Measurements from ENCODE around the gene SLC25A12.
A peak's percentile ranks its signal among the peaks of the same experiment; 100 is the strongest.
"Not testable (repeated sequence)": the region's sequence is repeated elsewhere in the genome, so short reads cannot be mapped to it uniquely, and the experiment has no call there.

SLC25A12 gene

DNA sequence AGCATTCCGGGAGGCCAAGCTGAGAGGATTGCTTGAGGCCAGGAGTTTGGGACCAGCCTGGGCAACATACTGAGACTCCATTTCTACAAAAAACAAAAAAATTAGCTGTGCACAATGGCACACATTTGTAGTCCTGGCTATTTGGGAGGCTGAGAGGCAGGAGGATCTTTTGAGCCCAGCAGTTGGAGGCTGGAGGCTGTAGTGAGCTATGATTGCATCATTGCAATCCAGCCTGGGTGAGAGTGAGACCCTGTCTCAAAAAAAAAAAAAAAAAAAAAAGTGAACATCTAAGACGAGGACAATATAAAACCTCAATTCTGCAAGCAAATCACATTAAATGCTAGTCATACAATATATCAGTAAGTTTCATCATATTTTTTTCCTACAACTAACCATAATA, 25.4 kb upstream of the SLC25A12 start:
- TF ChIP-seq Cebpa-rat (IDR thresholded peaks at IDR 0.05) = no peak
- Histone ChIP-seq H3K27ac (no peak overlapping the region), H3K9me3 (no peaks in the 10 kb centered on the region), H3K4me2 (no peak overlapping the region), H3K36me3 (no peaks in the 10 kb centered on the region), H3K27me3 (no peaks in the 10 kb centered on the region), H3K4me1 (peaks cover 23% of the 10 kb centered on the region), H4K20me1 (peaks cover 14% of the 10 kb centered on the region; the same call in 1 of the 2 replicates), H3K9ac (no peak overlapping the region), H3K4me3 (no peak overlapping the region)

DNA sequence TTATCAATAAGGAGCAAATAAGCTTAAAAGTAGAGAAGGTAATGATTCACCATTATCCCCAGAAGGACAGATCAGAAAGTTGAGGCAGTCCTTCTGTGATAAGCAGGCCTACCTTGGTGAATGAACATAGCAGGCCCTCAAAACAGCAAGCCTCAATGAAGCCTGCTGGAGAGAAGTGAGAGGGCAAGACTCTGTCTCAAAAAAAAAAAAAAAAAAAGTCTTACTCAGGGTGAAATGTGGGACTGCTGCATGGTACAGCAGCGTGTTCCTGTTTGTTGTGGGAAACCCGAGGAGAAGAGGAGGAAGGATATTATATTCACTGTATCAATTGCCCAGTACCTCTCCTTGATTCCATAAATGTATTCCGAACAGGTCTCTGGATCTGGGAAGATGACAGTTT, 19.5 kb upstream of the SLC25A12 start:
- Histone ChIP-seq H3K9ac (no peak overlapping the region), H3K4me2 (no peak overlapping the region), H3K9me3 (no peaks in the 10 kb centered on the region), H3K27ac (no peak overlapping the region), H3K36me3 (no peaks in the 10 kb centered on the region), H4K20me1 (no peaks in the 10 kb centered on the region), H3K4me3 (no peak overlapping the region), H3K27me3 (no peaks in the 10 kb centered on the region), H3K4me1 (no peaks in the 10 kb centered on the region)
- no peak for TF ChIP-seq Cebpa-rat (IDR thresholded peaks at IDR 0.05)

GRCh38 chr2:171910494-171910893, 16.4 kb upstream of the SLC25A12 start:
- Histone ChIP-seq H4K20me1 (no peaks in the 10 kb centered on the region), H3K4me2 (no peak overlapping the region), H3K4me1 (no peaks in the 10 kb centered on the region), H3K4me3 (no peak overlapping the region), H3K9me3 (no peaks in the 10 kb centered on the region), H3K27ac (no peak overlapping the region), H3K36me3 (no peaks in the 10 kb centered on the region), H3K9ac (no peak overlapping the region), H3K27me3 (no peaks in the 10 kb centered on the region)
- no peak for TF ChIP-seq Cebpa-rat (IDR thresholded peaks at IDR 0.05)

DNA sequence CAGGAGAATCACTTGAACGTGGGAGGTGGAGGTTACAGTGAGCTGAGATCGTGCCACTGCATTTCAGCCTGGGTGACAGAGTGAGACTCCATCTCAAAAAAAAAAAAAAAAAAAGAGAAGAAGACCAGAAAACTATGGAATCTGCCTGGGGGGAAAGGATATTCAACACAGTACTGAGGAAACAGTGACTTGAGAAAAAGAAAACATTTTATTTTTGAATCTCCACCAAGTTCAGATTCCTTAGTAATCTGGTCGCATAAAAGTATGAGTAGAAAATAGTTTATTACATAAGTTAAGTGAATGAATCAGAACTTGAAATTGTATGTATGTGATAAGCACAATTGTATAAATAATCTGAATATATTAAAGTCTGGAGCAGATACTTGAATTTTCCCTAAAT, 15.2 kb upstream of the SLC25A12 start:
- Histone ChIP-seq H3K9me3 (no peaks in the 10 kb centered on the region), H3K36me3 (no peaks in the 10 kb centered on the region), H3K9ac (no peak overlapping the region), H3K4me2 (no peak overlapping the region), H3K27me3 (no peaks in the 10 kb centered on the region), H3K27ac (no peak overlapping the region), H3K4me1 (no peaks in the 10 kb centered on the region), H4K20me1 (no peaks in the 10 kb centered on the region), H3K4me3 (no peak overlapping the region)
- no peak for TF ChIP-seq Cebpa-rat (IDR thresholded peaks at IDR 0.05)

DNA sequence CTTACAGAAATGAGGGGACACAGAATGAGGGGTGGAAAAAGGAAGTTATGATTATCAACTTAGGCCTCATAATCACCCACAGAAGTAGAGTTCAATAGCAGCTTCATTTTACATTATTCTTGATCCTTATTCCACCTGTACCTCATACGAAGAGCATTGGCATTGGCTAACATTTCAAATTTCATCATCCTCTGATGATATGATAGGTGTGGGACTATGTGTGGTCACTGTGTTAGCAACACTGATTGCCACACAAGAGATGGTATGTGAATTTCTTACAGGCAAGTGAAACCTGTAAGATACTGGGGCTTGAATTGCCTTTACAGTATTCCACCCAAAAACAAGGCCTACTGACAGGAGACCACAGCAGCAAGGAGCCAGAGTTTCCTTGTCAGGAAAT, 14.2 kb upstream of the SLC25A12 start:
- no peak overlapping the region for H3K4me3 ChIP-seq
- no peak for TF ChIP-seq Cebpa-rat (IDR thresholded peaks at IDR 0.05)
- H3K27ac ChIP-seq = no peak overlapping the region
- no peaks in the 10 kb centered on the region for H3K9me3 ChIP-seq
- H3K36me3 ChIP-seq = no peaks in the 10 kb centered on the region
- H3K27me3 ChIP-seq = no peaks in the 10 kb centered on the region
- no peaks in the 10 kb centered on the region for H4K20me1 ChIP-seq
- peaks cover 5% of the 10 kb centered on the region for H3K4me1 ChIP-seq
- H3K9ac ChIP-seq = no peak overlapping the region
- no peak overlapping the region for H3K4me2 ChIP-seq

DNA sequence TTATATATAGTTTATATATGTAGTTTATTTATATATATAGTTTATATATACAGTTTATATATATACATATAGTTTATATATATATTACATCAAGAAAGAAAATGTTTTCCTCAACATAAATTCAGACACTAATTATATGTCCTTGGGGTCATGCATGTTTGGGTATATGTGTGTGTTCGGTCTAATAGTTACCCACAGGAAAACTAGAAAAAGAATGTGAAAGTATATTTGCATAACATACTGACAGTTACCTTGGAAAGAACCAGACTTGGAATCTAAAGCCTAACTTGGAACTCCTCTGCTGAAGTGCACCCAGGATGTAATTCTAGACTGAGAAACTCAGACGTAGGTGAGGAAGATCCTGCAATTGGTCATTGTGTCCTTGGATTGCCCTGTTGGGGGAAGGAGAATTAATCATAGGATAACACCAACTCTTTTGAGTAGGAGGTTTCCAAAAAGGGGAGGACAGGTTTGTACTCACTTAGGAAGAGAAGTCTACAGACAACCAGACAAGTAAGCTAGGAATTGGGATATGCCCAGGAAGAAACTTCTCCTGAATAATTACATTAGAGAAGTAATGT, 8.9 kb upstream of the SLC25A12 start:
- no peaks in the 10 kb centered on the region for H3K36me3 ChIP-seq
- TF ChIP-seq Cebpa-rat (IDR thresholded peaks at IDR 0.05) = no peak
- no peak overlapping the region for H3K27ac ChIP-seq
- H4K20me1 ChIP-seq = no peaks in the 10 kb centered on the region
- peaks cover 16% of the 10 kb centered on the region for H3K4me1 ChIP-seq
- H3K27me3 ChIP-seq = no peaks in the 10 kb centered on the region
- no peak overlapping the region for H3K9ac ChIP-seq
- peak overlapping the region; percentile 75 for H3K4me2 ChIP-seq
- no peak overlapping the region for H3K4me3 ChIP-seq
- peaks cover 14% of the 10 kb centered on the region for H3K9me3 ChIP-seq

DNA sequence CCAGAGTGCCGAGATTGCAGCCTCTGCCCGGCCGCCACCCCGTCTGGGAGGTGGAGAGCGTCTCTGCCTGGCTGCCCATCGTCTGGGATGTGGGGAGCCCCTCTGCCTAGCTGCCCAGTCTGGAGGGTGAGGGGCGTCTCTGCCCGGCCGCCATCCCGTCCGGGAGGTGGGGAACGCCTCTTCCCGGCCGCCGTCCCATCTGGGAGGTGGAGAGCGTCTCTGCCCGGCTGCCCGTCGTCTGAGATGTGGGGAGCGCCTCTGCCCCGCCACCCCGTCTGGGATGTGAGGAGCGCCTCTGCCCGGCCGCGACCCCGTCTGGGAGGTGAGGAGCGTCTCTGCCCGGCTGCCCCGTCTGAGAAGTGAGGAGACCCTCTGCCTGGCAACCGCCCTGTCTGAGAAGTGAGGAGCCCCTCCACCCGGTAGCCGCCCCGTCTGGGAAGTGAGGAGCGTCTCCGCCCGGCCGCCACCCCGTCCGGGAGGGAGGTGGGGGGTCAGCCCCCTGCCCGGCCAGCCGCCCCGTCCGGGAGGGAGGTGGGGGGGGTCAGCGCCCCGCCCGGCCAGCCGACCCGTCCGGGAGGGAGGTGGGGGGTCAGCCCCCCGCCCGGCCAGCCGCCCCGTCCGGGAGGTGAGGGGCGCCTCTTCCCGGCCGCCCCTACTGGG, 5.7 kb upstream of the SLC25A12 start:
- H3K9ac ChIP-seq, H3K4me3 ChIP-seq, H3K27me3 ChIP-seq, H3K36me3 ChIP-seq, H4K20me1 ChIP-seq, H3K4me2 ChIP-seq, H3K27ac ChIP-seq: not testable (repeated sequence)
- Histone ChIP-seq H3K9me3 (peaks cover 14% of the 10 kb centered on the region), H3K4me1 (peaks cover 19% of the 10 kb centered on the region)

GRCh38 chr2:171895786-171896185, 1.7 kb upstream of the SLC25A12 start:
- Histone ChIP-seq H3K27ac (no peak overlapping the region), H4K20me1 (no peaks in the 10 kb centered on the region), H3K4me1 (peaks cover 15% of the 10 kb centered on the region), H3K9me3 (peaks cover 14% of the 10 kb centered on the region), H3K4me2 (no peak overlapping the region), H3K4me3 (no peak overlapping the region), H3K9ac (no peak overlapping the region), H3K36me3 (no peaks in the 10 kb centered on the region), H3K27me3 (no peaks in the 10 kb centered on the region)
- no peak for TF ChIP-seq Cebpa-rat (IDR thresholded peaks at IDR 0.05)

DNA sequence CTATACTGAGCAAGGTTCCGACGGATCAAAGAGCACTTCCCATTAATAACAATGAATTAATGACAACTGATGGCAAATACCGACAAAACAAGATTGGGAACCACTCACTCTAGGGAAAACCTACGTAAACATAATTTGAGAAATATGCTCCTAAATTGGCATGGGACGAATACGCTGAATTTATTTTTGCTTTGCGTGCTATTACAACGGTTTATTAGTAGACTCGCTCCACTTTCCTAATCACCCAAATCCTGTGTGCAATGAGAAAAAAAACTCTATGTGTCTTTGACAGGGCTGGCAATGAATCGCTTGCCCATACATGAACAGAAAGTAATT, 536 bp upstream of the SLC25A12 start:
- peaks cover 5% of the 10 kb centered on the region for H3K36me3 ChIP-seq
- H4K20me1 ChIP-seq = no peaks in the 10 kb centered on the region
- peaks cover 15% of the 10 kb centered on the region for H3K4me1 ChIP-seq
- peak overlapping the region; percentile 79 for H3K9ac ChIP-seq
- peak overlapping the region; percentile 79 for H3K4me3 ChIP-seq
- H3K4me2 ChIP-seq = peak overlapping the region; percentile 83
- no peaks in the 10 kb centered on the region for H3K27me3 ChIP-seq
- no peak for TF ChIP-seq Cebpa-rat (IDR thresholded peaks at IDR 0.05)
- peaks cover 9% of the 10 kb centered on the region for H3K9me3 ChIP-seq
- H3K27ac ChIP-seq = peak overlapping the region; percentile 72

DNA sequence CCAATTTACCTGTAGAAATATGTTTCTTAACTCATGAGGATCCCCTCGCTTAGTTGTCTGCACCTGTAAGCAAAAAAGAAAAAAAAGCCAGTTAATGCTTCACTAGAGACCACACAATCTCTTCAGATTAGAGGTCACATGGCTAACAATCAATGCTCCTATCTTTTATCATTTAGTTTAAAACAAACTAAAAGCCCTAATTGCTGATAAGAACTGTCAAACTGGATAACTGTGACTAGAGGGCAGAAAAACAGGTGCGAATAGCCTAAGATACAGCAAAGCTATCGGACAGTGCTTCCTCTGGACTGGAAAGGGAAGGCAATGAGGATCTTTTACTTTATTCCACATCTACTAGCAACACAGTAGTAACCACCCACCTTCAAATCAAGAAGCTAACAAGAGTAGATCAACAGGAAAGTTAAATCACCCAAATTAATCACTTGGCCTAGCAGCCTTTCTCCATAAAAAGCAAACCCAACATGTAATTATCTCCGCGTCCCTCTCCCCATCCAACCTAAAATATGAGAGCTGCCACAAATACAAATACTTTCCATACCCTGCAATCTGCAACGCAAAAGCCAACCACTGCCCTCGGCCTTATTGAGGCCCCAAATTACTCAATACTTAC, 734 bp downstream of the SLC25A12 start:
- TF ChIP-seq Cebpa-rat (IDR thresholded peaks at IDR 0.05) = no peak
- peaks cover 2% of the 10 kb centered on the region for H3K9me3 ChIP-seq
- peaks cover 15% of the 10 kb centered on the region for H3K4me1 ChIP-seq
- H3K4me3 ChIP-seq = peak overlapping the region; percentile 79
- peak overlapping the region; percentile 79 for H3K9ac ChIP-seq
- no peaks in the 10 kb centered on the region for H4K20me1 ChIP-seq
- peak overlapping the region; percentile 72 for H3K27ac ChIP-seq
- H3K27me3 ChIP-seq = no peaks in the 10 kb centered on the region
- H3K36me3 ChIP-seq = peaks cover 5% of the 10 kb centered on the region
- H3K4me2 ChIP-seq = peak overlapping the region; percentile 83
